HG03439 (cell line): ENCODE results near the gene TMEM25.
"Not testable (repeated sequence)": the region's sequence is repeated elsewhere in the genome, so short reads cannot be mapped to it uniquely, and the experiment has no call there.

Experiments used
- ATAC-seq: cut with Tn5 transposase; IDR thresholded peaks from one replicate; pipeline ENCODE4 v1.9.1; 2021; ENCODE audit warnings: mild to moderate bottlenecking, moderate library complexity; ENCODE audit not compliant: unreplicated experiment

Gene TMEM25

DNA sequence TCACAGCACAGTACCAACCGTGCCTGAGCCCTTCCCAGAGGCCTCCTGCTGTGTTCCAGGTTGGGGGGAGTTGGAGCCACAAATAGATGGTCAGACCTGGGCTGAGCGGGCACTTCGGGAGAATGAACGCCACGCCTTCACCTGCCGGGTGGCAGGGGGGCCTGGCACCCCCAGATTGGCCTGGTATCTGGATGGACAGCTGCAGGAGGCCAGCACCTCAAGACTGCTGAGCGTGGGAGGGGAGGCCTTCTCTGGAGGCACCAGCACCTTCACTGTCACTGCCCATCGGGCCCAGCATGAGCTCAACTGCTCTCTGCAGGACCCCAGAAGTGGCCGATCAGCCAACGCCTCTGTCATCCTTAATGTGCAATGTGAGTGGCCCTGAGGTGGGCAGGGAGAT lies 1.1 kb downstream of the TMEM25 start:
- ATAC-seq = no peak

DNA sequence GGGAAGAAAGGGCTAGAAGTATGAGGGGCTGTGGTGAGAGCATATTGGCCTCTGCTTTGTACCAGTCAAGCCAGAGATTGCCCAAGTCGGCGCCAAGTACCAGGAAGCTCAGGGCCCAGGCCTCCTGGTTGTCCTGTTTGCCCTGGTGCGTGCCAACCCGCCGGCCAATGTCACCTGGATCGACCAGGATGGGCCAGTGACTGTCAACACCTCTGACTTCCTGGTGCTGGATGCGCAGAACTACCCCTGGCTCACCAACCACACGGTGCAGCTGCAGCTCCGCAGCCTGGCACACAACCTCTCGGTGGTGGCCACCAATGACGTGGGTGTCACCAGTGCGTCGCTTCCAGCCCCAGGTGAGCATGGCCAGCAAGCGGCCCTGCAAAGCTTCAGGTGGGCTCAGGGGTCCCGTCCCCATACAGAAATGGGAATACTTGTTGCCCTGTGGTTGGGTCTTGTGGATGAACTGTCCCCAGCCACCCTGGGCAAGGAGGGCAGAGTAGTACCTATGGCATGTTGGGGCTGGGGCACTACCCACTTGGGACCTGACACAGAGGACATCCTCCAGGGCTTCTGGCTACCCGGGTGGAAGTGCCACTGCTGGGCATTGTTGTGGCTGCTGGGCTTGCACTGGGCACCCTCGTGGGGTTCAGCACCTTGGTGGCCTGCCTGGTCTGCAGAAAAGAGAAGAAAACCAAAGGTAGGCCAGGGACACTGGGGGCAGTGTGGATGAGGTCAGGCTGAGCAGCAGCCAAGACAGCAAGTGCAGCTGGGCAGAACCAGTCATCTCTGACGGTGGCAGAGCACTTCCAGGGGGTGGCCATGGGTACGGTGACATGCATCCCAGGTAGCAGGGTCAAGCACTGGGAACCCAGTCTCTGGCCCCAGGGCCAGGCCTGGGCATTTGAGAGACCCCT lies 2.1 kb downstream of the TMEM25 start:
- ATAC-seq = no peak

DNA sequence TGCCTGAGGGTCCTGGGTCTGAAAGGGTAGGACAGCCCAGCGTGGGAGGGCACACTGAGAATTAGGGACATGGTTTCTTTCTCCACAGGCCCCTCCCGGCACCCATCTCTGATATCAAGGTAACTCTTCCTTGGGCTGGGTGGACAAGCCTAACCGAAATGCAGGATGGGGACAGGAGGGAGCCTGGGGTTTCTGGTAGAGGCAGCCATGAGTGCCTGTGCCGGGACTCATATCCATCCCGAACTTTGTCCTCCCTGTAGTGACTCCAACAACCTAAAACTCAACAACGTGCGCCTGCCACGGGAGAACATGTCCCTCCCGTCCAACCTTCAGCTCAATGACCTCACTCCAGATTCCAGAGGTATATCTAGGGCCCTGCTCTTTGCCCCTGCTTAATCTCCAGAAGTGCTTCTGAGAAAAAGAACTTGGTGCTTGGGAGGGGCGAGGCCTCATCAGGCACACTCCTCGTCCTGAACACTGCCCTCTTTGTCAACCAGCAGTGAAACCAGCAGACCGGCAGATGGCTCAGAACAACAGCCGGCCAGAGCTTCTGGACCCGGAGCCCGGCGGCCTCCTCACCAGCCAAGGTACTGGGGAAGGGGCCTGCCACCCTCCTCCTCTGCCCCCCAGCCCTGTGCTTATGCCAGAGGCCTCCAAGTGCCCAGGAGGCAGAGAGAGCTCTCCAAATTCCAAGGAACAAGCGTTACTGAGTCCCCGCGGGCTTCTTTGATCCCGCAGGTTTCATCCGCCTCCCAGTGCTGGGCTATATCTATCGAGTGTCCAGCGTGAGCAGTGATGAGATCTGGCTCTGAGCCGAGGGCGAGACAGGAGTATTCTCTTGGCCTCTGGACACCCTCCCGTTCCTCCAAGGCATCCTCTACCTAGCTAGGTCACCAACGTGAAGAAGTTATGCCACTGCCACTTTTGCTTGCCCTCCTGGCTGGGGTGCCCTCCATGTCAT lies 3.1 kb downstream of the TMEM25 start:
- no peak for ATAC-seq

DNA sequence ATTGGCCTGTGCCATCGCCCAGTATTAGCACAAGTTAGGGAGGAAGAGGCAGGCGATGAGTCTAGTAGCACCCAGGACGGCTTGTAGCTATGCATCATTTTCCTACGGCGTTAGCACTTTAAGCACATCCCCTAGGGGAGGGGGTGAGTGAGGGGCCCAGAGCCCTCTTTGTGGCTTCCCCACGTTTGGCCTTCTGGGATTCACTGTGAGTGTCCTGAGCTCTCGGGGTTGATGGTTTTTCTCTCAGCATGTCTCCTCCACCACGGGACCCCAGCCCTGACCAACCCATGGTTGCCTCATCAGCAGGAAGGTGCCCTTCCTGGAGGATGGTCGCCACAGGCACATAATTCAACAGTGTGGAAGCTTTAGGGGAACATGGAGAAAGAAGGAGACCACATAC lies 4.3 kb downstream of the TMEM25 start:
- ATAC-seq = no peak

DNA sequence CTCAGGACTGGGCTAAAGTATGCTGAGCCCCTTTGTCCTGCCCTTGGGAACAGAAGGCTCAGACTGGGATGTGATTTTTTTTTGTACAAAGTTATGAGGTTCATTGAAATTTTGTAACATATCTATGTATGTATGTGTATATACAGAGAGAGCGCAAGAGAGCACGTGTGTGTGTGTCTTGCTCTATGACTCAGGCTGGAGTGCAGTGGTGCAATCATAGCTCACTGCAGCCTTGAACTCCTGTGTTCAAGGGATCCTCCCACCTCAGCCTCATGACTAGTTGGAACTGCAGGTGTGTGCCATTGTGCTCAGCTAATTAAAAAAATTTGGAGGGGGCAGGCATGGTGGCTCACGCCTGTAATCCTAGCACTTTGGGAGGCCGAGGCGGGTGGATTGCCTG lies 5.7 kb downstream of the TMEM25 start:
- ATAC-seq = no peak

DNA sequence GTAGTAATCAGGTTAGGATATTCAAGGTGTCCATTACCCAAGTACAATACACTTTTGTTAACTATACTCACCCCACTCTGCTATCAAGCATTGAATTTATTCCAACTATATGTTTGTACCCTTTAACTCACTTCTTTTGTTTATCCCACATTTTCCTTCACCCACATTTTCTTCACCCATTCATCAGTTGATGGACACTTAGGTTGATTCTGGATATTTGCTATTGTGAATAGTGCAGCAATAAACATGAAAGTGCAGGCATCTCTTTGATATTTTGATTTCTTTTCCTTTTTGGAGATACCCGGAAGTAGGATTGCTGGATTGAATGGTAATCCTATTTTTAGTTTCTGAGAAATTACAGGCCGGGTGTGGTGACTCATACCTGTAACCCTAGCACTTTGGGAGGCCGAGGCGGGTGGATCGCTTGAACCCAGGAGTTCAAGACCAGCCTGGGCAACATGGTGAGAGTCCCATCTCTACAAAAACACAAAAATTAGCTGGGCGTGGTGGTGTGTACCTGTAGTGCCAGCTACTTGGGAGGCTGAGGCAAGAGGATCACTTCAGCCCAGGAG lies 6.5 kb downstream of the TMEM25 start:
- ATAC-seq = no peak

DNA sequence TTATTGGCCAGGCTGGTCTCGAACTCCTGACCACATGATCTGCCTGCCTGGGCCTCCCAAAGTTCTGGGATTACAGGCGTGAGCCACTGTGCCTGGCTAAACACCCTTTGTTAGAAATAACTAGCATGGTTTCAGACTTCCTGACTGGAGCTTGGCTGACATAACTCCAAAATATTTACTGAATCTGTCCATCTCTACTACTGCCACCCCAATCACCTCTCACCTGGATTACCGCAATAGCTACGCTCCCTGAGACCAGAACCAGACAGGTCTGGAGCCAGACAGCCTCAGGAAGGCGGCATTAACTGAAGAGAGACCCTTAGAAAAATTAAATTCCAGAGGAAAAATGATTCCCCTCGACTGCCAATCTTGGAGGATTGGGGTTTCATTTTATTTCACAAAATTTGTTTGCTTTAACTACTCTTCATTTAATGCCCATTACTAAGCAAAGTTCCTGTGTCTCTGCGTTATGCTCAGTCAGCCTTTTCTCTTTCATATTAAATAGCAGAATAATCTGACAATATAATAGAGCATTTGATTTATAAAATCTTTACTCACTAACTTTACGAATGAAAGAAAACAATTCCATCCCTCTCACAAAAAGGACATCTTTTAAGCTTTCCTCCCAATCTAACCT lies 13.1 kb downstream of the TMEM25 start:
- no peak for ATAC-seq

DNA sequence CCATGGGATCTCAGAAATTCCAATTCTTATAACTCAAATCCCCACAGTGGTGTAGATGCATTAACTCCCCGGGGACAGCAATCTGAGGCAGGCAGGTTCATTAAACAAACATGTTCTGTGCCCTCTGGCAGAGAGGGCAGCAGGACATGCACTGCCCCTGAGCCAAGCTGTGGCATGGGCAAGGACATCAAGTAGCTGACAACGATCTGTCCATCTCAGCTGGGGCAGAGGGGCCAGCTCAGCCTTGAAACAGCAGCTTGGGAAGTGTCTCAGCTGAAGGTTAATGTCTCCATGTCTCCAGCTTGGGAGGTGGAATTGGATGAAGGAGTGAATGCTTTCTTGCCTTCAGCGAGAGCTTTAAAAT lies 13.6 kb downstream of the TMEM25 start:
- ATAC-seq = no peak

DNA sequence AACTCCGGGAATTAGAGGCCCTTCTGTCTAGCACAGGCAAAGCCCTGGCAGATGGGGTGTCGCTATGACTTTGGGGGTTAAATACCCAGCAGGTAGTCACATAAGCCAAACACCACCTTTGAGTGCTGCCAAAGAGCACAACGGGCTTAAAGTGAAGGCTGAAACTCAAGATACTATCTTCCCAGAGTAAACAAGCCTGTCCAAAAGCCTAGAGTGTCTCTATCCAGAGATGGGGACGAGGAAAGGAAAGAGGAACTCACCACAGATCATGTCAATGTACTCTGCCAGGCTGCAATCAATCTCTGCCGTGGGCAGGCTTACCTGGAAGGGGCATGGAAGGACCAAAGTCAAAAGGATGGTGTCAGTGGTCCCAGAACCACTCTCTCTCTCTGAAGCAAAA lies 14.5 kb downstream of the TMEM25 start:
- no peak for ATAC-seq

DNA sequence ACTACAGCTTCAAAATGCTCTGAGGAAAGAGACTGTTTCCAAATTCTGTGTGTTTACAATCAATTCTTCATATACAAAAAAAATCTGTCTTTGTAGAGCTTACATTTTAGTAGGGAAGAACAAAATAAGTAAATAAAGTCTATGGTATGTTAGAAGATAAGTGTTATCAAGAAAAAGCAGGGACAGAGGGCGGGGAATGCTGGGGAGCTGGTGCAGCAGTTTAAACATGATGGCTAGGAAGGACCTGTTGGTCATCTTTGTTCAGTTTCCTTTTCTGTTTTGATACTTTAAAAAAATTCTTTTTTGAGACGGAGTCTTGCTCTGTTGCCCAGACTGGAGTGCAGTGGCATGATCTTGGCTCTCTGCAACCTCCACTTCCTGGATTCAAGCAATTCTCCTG lies 16.1 kb downstream of the TMEM25 start:
- no peak for ATAC-seq

DNA sequence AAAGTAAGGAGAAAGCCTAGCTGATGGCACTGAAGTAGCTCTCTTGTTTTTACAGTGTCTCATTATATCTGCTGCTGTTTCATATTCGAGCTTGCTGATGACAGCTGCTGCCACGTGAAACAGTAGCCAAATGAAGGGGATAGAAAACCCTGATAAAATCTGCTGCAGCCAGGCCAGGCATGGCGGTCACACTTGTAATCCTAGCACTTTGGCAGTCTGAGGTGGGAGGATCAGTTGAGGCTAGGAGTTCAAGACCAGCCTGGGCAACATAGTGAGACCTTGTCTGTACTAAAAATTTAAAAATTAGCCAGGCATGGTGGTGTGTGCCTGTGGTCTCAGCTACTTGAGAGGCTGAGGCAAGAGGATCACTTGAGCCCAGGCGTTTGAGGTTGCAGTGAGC lies 21.3 kb downstream of the TMEM25 start:
- ATAC-seq = no peak

DNA sequence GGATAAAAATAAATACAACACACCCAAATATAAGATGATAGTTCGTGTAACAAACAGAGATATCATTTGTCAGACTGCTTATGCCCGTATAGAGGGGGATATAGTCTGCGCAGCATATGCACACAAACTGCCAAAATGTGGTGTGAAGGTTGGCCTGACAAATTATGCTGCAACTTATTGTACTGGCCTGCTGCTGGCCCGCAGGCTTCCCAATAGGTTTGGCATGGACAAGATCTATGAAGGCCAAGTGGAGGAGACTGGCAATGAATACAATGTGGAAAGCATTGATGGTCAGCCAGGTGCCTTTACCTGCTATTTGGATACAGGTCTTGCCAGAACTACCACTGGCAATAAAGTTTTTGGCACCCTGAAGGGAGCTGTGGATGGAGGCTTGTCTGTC lies 29.8 kb downstream of the TMEM25 start:
- no peak for ATAC-seq

DNA sequence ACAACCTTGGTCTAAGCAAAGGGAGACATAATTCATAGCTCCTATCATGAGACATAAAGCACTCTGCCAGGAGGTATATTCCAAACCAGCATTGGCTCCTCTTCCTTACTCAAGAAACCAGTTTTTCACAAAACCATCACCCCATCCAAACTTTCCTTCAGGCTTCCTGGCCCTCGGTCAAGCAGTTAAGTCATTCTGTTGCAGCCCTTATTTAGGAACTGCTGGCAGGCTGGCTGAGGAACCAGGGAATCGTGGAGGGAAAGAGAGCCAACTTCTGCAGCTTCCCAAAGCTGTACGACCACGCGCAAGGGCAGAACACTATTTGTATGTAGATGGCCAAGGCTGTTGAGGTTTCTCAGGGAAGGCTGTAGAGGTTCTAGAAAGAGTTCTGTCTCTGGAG lies 34.1 kb downstream of the TMEM25 start:
- ATAC-seq = no peak

DNA sequence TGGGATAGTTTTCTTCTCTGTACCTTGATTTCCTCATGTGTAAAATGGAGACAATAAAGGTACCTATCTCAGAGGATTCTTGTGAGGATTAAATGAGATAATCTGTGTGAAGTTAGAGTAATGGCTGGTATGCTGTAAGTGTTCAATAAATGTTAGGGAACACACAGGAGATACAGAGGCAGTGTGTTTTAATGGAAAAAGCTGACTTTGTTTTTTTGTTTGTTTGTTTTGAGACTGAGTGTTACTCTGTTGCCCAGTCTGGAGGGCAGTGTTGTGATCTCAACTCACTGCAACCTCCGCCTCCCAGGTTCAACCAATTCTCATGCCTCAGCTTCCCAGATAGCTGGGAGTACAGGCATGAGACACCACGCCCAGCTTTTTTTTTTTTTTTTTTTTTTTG lies 38.7 kb downstream of the TMEM25 start:
- ATAC-seq = no peak

DNA sequence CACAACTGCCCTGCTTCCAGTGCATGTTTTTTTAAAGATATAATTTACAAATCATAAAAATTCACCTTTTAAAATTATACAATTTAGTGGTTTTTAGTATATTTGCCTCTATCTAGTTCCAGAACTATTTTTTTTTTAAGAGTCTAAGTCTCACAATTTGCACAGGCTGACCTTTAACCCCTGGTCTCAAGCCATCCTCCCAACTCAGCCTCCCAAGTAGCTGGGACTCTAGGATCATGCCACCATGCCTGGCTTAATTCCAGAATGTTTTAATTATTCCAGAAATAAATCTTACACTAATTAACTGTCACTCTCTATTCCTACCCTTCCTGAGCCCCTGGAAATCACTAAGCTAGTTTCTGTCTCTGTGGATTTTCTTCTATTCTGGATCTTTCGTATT lies 39.8 kb downstream of the TMEM25 start:
- ATAC-seq = no peak

DNA sequence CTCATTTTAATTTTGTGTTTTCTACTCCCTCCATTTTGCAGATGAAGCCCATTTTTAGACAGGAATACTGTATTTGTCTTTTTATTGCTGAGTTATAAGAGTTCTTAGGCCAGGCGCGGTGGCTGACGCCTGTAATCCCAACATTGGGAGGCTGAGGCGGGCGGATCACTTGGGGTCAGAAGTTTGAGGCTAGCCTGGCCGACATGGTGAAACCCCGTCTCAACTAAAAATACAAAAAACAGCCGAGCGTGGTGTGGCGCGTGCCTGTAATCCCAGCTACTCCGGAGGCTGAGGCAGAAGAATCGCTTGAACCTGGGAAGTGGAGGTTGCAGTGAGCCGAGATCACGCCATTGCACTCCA lies 40.7 kb downstream of the TMEM25 start:
- ATAC-seq = peak; percentile 13

DNA sequence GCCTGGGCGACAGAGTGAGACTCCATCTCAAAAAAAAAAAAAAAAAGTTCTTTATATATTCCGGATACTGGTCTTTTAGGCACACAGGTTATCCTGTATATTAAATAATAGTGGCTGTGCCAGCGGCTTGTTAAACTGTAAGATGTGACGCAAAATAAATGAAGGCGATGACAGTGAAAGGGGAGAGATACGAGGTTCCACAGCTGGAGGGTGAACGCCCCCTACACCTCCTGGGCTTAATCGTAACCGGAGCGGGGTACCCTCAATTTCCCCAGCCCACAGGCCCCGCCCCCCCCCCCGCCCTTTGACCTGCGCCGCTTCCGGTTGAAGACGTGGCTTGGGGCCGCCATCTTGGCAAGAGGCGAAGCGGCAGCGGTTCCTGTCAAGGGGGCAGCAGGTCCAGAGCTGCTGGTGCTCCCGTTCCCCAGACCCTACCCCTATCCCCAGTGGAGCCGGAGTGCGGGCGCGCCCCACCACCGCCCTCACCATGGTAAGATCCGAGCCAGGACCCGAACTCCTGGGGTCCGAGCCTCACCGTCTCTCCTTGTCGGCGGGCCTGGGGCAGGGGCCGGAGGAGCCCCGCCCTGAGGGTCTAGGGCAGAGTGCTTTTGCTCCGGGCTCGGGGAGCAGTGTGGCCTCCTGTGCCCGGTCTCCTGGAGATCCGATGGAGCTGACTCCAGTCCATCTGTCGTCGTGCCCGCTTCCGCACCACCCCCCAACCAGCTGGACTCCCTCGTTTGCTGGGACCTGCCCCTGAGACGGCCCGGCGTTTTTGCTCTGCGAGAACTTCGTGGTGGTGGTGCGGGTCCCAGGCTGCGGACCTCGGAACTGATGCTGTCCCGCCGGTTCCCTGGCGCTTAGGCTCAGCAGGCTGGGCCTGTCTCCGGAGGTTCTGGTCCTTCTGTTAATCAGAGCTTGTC lies 41.3 kb downstream of the TMEM25 start, which contains the start of gene ARCN1:
Gene ARCN1 (plus strand): TSS at position 349 of the 920 bp plus-strand sequence. CDS start 139 bp downstream, at position 488.
- peak; percentile 70 for ATAC-seq

DNA sequence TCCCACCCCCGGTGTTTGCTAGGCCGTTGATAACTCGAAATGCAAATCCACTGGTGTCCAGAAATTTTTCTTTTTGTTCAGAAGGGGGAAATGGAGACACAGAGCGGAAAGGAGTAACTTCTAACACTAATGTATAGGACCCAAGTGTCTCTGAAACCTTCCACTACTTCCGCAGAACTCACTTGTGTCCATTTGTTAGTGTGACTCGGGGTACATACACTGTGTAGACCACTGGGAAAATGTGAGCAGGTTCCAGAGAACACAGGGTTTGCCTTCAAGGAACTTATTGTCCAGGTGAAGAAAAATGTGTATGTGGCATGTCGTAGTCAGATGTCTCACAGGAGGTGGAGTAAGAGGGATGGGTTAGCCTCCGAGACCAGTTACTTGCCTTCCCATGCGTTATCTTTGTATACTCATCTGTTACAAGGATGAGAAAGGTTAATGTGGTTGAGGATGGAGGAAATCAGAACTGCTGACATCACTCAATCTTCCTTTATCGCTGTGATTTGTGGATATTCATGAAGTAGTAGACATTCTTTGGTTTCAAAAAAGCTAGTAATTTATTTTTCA lies 42.1 kb downstream of the TMEM25 start:
- ATAC-seq = peak; percentile 28

DNA sequence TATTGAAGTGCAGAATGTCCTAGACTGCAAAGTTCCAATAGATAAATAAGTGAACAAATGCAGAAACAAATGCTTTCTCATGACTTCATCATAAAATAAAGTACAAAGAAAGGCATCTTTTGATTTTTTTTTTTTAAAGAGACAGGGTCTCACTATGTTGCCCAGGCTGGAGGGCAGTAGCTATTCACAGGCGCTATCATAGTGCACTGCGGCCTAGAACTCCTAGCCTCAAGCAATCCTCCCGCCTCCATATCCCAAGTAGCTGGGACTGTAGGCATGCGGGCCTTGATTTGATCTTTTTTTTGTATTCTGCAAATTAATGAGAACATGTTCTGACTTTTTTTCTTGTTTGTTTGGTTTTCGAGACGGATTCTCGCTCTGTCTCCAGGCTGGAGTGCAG lies 43.6 kb downstream of the TMEM25 start:
- ATAC-seq = no peak

DNA sequence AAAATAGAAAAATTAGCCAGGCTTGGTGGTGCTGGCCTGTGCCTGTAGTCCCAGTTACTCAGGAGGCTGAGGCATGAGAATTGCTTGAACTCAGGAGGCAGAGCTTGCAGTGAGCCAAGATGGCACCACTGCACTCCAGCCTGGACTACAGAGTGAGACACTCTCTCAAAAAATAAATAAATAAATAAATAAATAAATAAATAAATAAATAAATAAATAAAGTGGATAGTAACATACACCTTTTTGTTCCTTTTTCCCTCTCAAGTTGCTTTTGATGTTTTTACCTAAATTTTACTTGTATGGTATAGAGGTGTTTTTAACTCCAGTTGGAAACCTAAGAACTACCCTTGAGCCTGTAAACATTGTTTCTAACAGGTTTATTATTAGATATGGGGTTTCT lies 47.0 kb downstream of the TMEM25 start:
- ATAC-seq = not testable (repeated sequence)
